Large intestine (tissue), 3 donors: ENCODE measurements around the gene MUSK. TPM values are rescaled to one million over a fixed set of nuclear protein-coding genes. Genes with fewer than 3 reads are reported as not detected.

ENCODE experiments used
- DNase-seq, 2 donors: peaks; one replicate each; pipeline versions ENCODE4 v3.0.0 to v3.0.0-alpha.2; 2013
- H3K27ac ChIP-seq: one replicate; pipeline ENCODE4 v1.5.1; 2013; ENCODE audit warnings: low read length
- H3K27me3 ChIP-seq: 2 replicates; pipeline ENCODE4 v1.6.1; 2013; ENCODE audit warnings: low read length; ENCODE audit not compliant: control insufficient read depth, insufficient read depth
- H3K36me3 ChIP-seq: 2 replicates; pipeline ENCODE4 v1.6.1; 2013; ENCODE audit warnings: low read length; ENCODE audit not compliant: control insufficient read depth, insufficient read depth
- H3K4me1 ChIP-seq: one replicate; pipeline ENCODE4 v1.6.1; 2013; ENCODE audit warnings: low read length; ENCODE audit not compliant: control insufficient read depth, insufficient read depth
- H3K4me3 ChIP-seq: one replicate; pipeline ENCODE4 v1.5.1; 2013; ENCODE audit warnings: low read length
- H3K9me3 ChIP-seq: one replicate; pipeline ENCODE4 v1.6.1; 2013; ENCODE audit warnings: mild to moderate bottlenecking, low read depth, low read length, moderate library complexity; ENCODE audit not compliant: control insufficient read depth
- WGBS: methylation state at CpG from one replicate; pipeline ENCODE4 v1.1.5; 2013; ENCODE audit warnings: low lambda C conversion rate; ENCODE audit not compliant: insufficient coverage; 5-methylcytosine and 5-hydroxymethylcytosine counted together
- polyA plus RNA-seq: library from polyadenylated mRNA; unstranded; fragments of 120-200 nt; gene quantifications from one replicate; pipeline ENCODE4 v1.2.1, GENCODE V29; 2013

MUSK gene
- polyA plus RNA-seq, 1 donor = 1.1 TPM

- 63% methylated on average over 3 of the region's 3 CpGs for WGBS
- H3K36me3 ChIP-seq = no peaks in the 10 kb centered on the region
- H3K27ac ChIP-seq = no peak overlapping the region
- no peak for DNase-seq
- no peaks in the 10 kb centered on the region for H3K9me3 ChIP-seq
- no peaks in the 10 kb centered on the region for H3K27me3 ChIP-seq
- H3K4me1 ChIP-seq = no peaks in the 10 kb centered on the region
- H3K4me3 ChIP-seq = no peak overlapping the region
Measured at GRCh38 chr9:110847671-110848070, 179.1 kb downstream of the MUSK start.

GRCh38 chr9:110850401-110851135, 182.0 kb downstream of the MUSK start:
- Histone ChIP-seq H3K27ac (no peak overlapping the region), H3K9me3 (peaks cover 8% of the 10 kb centered on the region), H3K36me3 (no peaks in the 10 kb centered on the region), H3K27me3 (no peaks in the 10 kb centered on the region), H3K4me3 (no peak overlapping the region), H3K4me1 (no peaks in the 10 kb centered on the region)
- WGBS = 92% methylated on average over 2 of the region's 6 CpGs
- no peak for DNase-seq

Other genes starting within 250 kb of the MUSK start
- gene SVEP1, start 89.0 kb upstream of the MUSK start, polyA plus RNA-seq = 8.7 TPM